Measurements from ENCODE around the gene HTRA1. TPM values are rescaled to one million over a fixed set of nuclear protein-coding genes. Genes with fewer than 3 reads are reported as not detected.

Gene HTRA1
- total and polyA plus RNA-seq, 12 donors: 8.5 to 167 (median 78.0) TPM

- no peaks in the 10 kb centered on the region for H3K9me3 ChIP-seq (replicated peaks in 1 of 3)
- DNase-seq: peak in 1 of 7 donors; percentile 46
- no peak overlapping the region for H3K4me3 ChIP-seq
- TF ChIP-seq, protein P1, sequence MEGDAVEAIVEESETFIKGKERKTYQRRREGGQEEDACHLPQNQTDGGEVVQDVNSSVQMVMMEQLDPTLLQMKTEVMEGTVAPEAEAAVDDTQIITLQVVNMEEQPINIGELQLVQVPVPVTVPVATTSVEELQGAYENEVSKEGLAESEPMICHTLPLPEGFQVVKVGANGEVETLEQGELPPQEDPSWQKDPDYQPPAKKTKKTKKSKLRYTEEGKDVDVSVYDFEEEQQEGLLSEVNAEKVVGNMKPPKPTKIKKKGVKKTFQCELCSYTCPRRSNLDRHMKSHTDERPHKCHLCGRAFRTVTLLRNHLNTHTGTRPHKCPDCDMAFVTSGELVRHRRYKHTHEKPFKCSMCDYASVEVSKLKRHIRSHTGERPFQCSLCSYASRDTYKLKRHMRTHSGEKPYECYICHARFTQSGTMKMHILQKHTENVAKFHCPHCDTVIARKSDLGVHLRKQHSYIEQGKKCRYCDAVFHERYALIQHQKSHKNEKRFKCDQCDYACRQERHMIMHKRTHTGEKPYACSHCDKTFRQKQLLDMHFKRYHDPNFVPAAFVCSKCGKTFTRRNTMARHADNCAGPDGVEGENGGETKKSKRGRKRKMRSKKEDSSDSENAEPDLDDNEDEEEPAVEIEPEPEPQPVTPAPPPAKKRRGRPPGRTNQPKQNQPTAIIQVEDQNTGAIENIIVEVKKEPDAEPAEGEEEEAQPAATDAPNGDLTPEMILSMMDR (IDR thresholded peaks at IDR 0.05): no peak
- no peak for TF ChIP-seq POLR2A (IDR thresholded peaks at IDR 0.05)
- no peaks in the 10 kb centered on the region for H3K27me3 ChIP-seq
- WGBS, 4 donors: 77 to 93% (median 86%) methylated on average over 6 of the region's 6 CpGs
- peaks cover 12 to 34% of the 10 kb centered on the region in 2 donors for H3K4me1 ChIP-seq (replicated peaks in 1 of 2)
- intact Hi-C loops (cut with DNase I): loop anchor here in 1 of 2 donors (10.0 kb wide), 1 partner anchor 89 kb away; no protein-coding TSS in a partner anchor
- no peak overlapping the region for H3K27ac ChIP-seq
- H3K36me3 ChIP-seq (replicated peaks in 1 of 2): no peaks in the 10 kb centered on the region
These were observed 4.2 kb downstream of the HTRA1 start for GRCh38 chr10:122465401-122466040.

GRCh38 chr10:122466951-122467381 is 5.6 kb downstream of the HTRA1 start:
- WGBS, 4 donors: 67 to 84% (median 78%) methylated on average over 8 of the region's 8 CpGs
- Histone ChIP-seq H3K4me1 (replicated peaks in 1 of 2) (peaks cover 7 to 29% of the 10 kb centered on the region in 2 donors), H3K4me3 (no peak overlapping the region), H3K27ac (no peak overlapping the region), H3K27me3 (no peaks in the 10 kb centered on the region), H3K36me3 (replicated peaks in 1 of 2) (no peaks in the 10 kb centered on the region), H3K9me3 (replicated peaks in 1 of 3) (no peaks in the 10 kb centered on the region)
- DNase-seq: peak in 1 of 7 donors; percentile 46
- no peak for TF ChIP-seq POLR2A (IDR thresholded peaks at IDR 0.05)
- TF ChIP-seq, protein P1 (IDR thresholded peaks at IDR 0.05): no peak
- intact Hi-C loops (cut with DNase I): loop anchor here in 1 of 2 donors (10.0 kb wide), 1 partner anchor 88 kb away; no protein-coding TSS in a partner anchor

DNA sequence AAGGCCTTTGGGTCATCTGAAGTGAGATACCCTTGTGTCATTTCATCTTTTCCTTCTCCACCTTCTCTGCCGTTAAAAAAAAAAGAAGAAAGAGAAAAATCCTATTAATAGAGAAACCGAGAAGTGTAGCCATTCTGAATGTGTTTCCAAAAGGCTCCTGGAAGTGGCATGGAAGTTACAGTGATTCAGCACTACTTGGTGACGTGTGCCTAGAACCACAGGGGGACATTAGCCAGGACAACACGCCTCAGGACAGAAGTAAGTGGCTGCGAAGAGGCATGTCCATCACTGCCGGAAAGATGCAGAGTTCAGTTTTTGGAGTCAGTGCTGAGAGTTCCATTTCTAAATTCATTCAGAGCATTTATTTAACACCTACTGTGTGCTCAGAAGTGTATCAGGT is 6.3 kb downstream of the HTRA1 start:
- DNase-seq: peak in 1 of 7 donors; percentile 35
- peaks cover 7 to 29% of the 10 kb centered on the region in 2 donors for H3K4me1 ChIP-seq (replicated peaks in 1 of 2)
- no peaks in the 10 kb centered on the region for H3K27me3 ChIP-seq
- WGBS, 4 donors: 76 to 96% (median 85%) methylated on average over 6 of the region's 6 CpGs
- H3K9me3 ChIP-seq (replicated peaks in 1 of 3): no peaks in the 10 kb centered on the region
- TF ChIP-seq POLR2A (IDR thresholded peaks at IDR 0.05): no peak
- TF ChIP-seq, protein P1 (IDR thresholded peaks at IDR 0.05): no peak
- no peaks in the 10 kb centered on the region for H3K36me3 ChIP-seq (replicated peaks in 1 of 2)
- no peak overlapping the region for H3K27ac ChIP-seq
- intact Hi-C loops (cut with DNase I): loop anchor here in 1 of 2 donors (10.0 kb wide), 1 partner anchor 87 kb away; no protein-coding TSS in a partner anchor
- H3K4me3 ChIP-seq: no peak overlapping the region

- 85 to 100% (median 93%) methylated on average over 5 of the region's 5 CpGs for WGBS, 4 donors
- intact Hi-C loops (cut with DNase I): loop anchor here in 1 of 2 donors (10.0 kb wide), 1 partner anchor 86 kb away; no protein-coding TSS in a partner anchor
- peaks cover 7 to 24% of the 10 kb centered on the region in 2 donors for H3K4me1 ChIP-seq (replicated peaks in 1 of 2)
- TF ChIP-seq POLR2A (IDR thresholded peaks at IDR 0.05): no peak
- TF ChIP-seq, protein P1 (IDR thresholded peaks at IDR 0.05): no peak
- no peak overlapping the region for H3K4me3 ChIP-seq
- no peaks in the 10 kb centered on the region for H3K36me3 ChIP-seq (replicated peaks in 1 of 2)
- peak in 1 of 7 donors; percentile 40 for DNase-seq
- no peaks in the 10 kb centered on the region for H3K27me3 ChIP-seq
- no peaks in the 10 kb centered on the region for H3K9me3 ChIP-seq (replicated peaks in 1 of 3)
- H3K27ac ChIP-seq: peak overlapping the region in 3 of 5 donors; percentile 18 to 78 (median 66)
These were observed 7.1 kb downstream of the HTRA1 start for GRCh38 chr10:122468307-122468925.
